Measurements from ENCODE around the gene ZNF491.
"Not testable (repeated sequence)": the region's sequence is repeated elsewhere in the genome, so short reads cannot be mapped to it uniquely, and the experiment has no call there.

ZNF491 gene

DNA sequence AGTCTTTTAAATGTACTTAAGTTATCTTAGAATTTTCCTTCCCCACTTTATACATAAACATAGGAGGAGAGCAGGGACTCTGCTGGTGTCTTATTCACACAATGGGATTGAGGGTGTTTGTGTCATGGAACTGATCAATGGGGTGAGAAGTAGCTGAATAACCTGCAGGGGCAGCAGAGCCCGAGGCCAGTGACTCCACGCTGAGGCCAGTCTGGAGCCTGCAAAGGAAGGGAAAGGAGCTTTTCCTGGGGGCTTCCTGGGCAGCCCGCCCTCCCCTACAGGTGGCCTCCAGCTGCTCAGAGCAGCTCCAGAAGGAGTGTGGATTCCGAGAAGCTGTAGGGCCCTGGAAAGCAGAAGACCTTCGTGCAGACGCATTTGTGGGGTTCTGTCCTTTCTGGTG, 49.3 kb downstream of the ZNF491 start:
- not testable (repeated sequence) for H3K9ac ChIP-seq (ENCODE audit: low read depth, low read length); H3K27me3 ChIP-seq (ENCODE audit: control insufficient read depth, insufficient read depth, low read length); H3K4me1 ChIP-seq (ENCODE audit: control insufficient read depth, insufficient read depth, low read length); H3K27ac ChIP-seq (ENCODE audit: low read depth, low read length); H3K36me3 ChIP-seq (ENCODE audit: control insufficient read depth, insufficient read depth, low read length); H3K4me3 ChIP-seq (ENCODE audit: low read depth, low read length)
- H3K9me3 ChIP-seq (ENCODE audit: control insufficient read depth, insufficient read depth, low read length): peaks cover 45% of the 10 kb centered on the region

GRCh38 chr19:11848200-11848593, 49.9 kb downstream of the ZNF491 start:
- no peaks in the 10 kb centered on the region for H3K36me3 ChIP-seq (ENCODE audit: control insufficient read depth, insufficient read depth, low read length)
- no peaks in the 10 kb centered on the region for H3K4me1 ChIP-seq (ENCODE audit: control insufficient read depth, insufficient read depth, low read length)
- H3K9ac ChIP-seq (ENCODE audit: low read depth, low read length): no peak overlapping the region
- no peak overlapping the region for H3K4me3 ChIP-seq (ENCODE audit: low read depth, low read length)
- H3K27ac ChIP-seq (ENCODE audit: low read depth, low read length): no peak overlapping the region
- H3K27me3 ChIP-seq (ENCODE audit: control insufficient read depth, insufficient read depth, low read length): no peaks in the 10 kb centered on the region
- H3K9me3 ChIP-seq (ENCODE audit: control insufficient read depth, insufficient read depth, low read length): peaks cover 44% of the 10 kb centered on the region

DNA sequence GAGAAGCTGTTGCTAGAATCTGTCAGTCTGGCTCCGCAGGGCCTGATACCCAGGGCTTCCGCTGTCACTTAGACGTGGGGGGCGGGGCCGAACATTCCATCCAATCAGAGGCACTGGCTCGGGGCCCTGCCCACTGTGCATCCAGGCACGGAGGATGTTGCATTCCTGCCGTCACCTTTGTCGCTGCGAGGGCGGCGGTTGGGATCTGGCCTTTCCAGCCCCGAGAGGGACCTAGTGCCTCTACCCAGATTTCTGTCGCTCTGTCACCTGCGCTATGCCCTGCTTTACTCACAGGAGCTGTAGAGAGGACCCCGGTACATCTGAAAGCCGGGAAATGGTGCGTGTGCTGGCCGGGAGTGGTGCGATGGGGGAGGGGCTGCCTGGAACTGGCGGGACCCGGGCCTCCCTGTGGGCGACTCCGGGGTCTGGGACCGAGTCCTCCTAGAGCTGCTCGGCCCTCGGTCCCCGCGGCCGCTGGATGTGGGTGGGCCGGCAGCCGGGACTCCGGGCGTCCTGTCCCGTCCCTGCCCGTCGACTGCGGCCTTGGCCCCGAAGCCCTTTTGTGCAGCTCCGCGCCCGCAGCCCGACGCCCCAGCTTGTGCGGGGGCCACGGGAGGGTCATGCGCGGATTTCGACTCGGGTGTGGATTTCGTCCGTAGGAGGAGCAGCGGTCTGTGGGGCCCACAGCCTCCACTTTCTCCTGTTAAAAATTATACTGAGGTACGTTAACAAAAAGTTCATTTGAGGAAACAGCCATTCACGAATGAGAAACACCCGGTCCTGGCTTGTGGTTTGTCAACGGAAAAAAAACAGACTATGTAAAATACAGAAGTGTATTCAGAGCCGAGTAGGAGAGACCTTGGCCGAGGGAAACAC, 50.5 kb downstream of the ZNF491 start, which contains the start of gene ZNF439:
TSS of gene ZNF439 (plus strand) at position 133 of the 876 bp plus-strand sequence. CDS start at position 275, 142 bp downstream.
- Histone ChIP-seq H3K27me3 (ENCODE audit: control insufficient read depth, insufficient read depth, low read length) (no peaks in the 10 kb centered on the region), H3K36me3 (ENCODE audit: control insufficient read depth, insufficient read depth, low read length) (no peaks in the 10 kb centered on the region), H3K4me1 (ENCODE audit: control insufficient read depth, insufficient read depth, low read length) (no peaks in the 10 kb centered on the region), H3K9me3 (ENCODE audit: control insufficient read depth, insufficient read depth, low read length) (peaks cover 47% of the 10 kb centered on the region), H3K4me3 (ENCODE audit: low read depth, low read length) (peak within 1 kb of the TSS; percentile 29; the same call in 1 of the 2 replicates), H3K27ac (ENCODE audit: low read depth, low read length) (no peak within 1 kb of the TSS), H3K9ac (ENCODE audit: low read depth, low read length) (no peak within 1 kb of the TSS)

DNA sequence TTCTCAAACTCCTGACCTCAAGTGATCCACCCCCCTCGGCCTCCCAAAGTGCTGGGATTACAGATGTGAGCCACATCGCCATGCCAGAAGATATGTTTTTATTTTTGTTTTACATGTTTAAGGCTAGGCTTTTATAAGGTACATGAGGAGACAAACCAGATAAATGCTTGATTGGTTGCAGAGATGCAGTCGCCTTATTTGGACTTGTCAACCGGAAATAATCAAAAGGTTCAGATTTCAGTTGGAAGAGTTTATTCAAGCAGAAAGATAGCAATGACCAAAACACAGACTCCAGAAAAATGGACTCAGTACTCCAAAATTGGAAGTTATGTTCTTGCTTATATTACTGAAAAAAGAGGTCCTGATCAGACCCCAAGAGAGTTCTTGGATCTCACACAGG, 52.0 kb downstream of the ZNF491 start:
- not testable (repeated sequence) for H3K27me3 ChIP-seq (ENCODE audit: control insufficient read depth, insufficient read depth, low read length); H3K4me3 ChIP-seq (ENCODE audit: low read depth, low read length); H3K4me1 ChIP-seq (ENCODE audit: control insufficient read depth, insufficient read depth, low read length); H3K36me3 ChIP-seq (ENCODE audit: control insufficient read depth, insufficient read depth, low read length); H3K9ac ChIP-seq (ENCODE audit: low read depth, low read length); H3K27ac ChIP-seq (ENCODE audit: low read depth, low read length)
- peaks cover 48% of the 10 kb centered on the region for H3K9me3 ChIP-seq (ENCODE audit: control insufficient read depth, insufficient read depth, low read length)

- Histone ChIP-seq H3K27me3 (ENCODE audit: control insufficient read depth, insufficient read depth, low read length) (no peaks in the 10 kb centered on the region), H3K9ac (ENCODE audit: low read depth, low read length) (no peak overlapping the region), H3K27ac (ENCODE audit: low read depth, low read length) (no peak overlapping the region), H3K4me3 (ENCODE audit: low read depth, low read length) (no peak overlapping the region), H3K36me3 (ENCODE audit: control insufficient read depth, insufficient read depth, low read length) (no peaks in the 10 kb centered on the region), H3K9me3 (ENCODE audit: control insufficient read depth, insufficient read depth, low read length) (peaks cover 48% of the 10 kb centered on the region), H3K4me1 (ENCODE audit: control insufficient read depth, insufficient read depth, low read length) (no peaks in the 10 kb centered on the region)
Measured at GRCh38 chr19:11853358-11853757, 55.0 kb downstream of the ZNF491 start.

GRCh38 chr19:11856596-11857250, 58.4 kb downstream of the ZNF491 start:
- Histone ChIP-seq H3K9ac (ENCODE audit: low read depth, low read length) (no peak overlapping the region), H3K27ac (ENCODE audit: low read depth, low read length) (no peak overlapping the region), H3K27me3 (ENCODE audit: control insufficient read depth, insufficient read depth, low read length) (no peaks in the 10 kb centered on the region), H3K4me3 (ENCODE audit: low read depth, low read length) (no peak overlapping the region), H3K4me1 (ENCODE audit: control insufficient read depth, insufficient read depth, low read length) (no peaks in the 10 kb centered on the region), H3K9me3 (ENCODE audit: control insufficient read depth, insufficient read depth, low read length) (peaks cover 64% of the 10 kb centered on the region), H3K36me3 (ENCODE audit: control insufficient read depth, insufficient read depth, low read length) (no peaks in the 10 kb centered on the region)
